Heart left ventricle (tissue), 13 donors: ENCODE results near the gene DAPK3.

Experiments used
- CTCF ChIP-seq, 12 donors: fragments of 200-600 bp; sonication (generic) in 4 of 12; IDR thresholded peaks; one replicate each; pipeline versions ENCODE4 v1.5.0 to v1.8.0; 2018 to 2022; ENCODE audit warnings: antibody characterized with exemption in 12 of 12, mild to moderate bottlenecking in 5 of 12
- POLR2A ChIP-seq, 2 donors: fragments of 450-650 bp; IDR thresholded peaks; one replicate each; pipeline ENCODE4 v1.6.1; 2017; ENCODE audit warnings: antibody characterized with exemption in 2 of 2, mild to moderate bottlenecking in 2 of 2, moderate library complexity in 2 of 2
- donor health status: ischemic (EF 13 %, LVEDD 7.1; RV severe dilation, severe dysfunction).
- donor health status: DM: no; HTN: yes; CAD: no.
- donor health status: DM: no; HTN: no; CAD: no.
- donor health status: ischemic (EF 25% LVEDD 6.9; RV normal size, moderate dysfunction).
- donor health status: ischemic (EF 25% LVEDD 5.7; RV mildly dilated, moderate dysfunction).
- donor health status: ischemic (EF 35%, LVEDD 5.7; RV mildly dilated, moderate dysfunction).
- donor health status: nonischemic (EF 11% LVEDD 7.7; RV severe dilation, severe dysfunction).
- donor health status: DM: yes; HTN: yes; CAD: no.
- donor health status: PGD.
- donor health status: ischemic (EF 29% LVEDD 5.4; RV normal size, mild dysfunction).
- donor health status: nonischemic (EF 23%, LVEDD 6.1; RV moderate dilation, normal function).

DNA sequence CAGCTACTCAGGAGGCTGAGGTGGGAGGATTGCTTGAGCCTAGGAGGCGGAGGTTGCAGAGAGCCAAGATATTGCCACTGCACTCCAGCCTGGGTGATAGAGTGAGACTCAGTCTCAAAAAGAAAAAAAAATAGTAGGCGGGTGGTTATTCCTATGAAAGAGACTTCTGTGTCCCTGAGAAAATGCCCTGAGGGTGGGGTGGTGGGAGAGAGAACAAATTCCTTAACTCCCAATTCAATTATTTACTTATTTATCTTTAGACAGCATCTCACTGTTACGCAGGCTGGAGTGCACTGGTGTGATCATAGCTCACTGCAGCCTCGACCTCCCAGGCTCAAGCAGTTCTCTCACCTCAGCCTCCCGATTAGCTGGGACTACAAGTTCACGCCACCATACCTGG, 24.7 kb upstream of the DAPK3 start:
- TF ChIP-seq CTCF (IDR thresholded peaks at IDR 0.05) = no peak
- no peak for TF ChIP-seq POLR2A (IDR thresholded peaks at IDR 0.05)
